ENCODE data around the gene MRFAP1.

- TF ChIP-seq, protein P1, sequence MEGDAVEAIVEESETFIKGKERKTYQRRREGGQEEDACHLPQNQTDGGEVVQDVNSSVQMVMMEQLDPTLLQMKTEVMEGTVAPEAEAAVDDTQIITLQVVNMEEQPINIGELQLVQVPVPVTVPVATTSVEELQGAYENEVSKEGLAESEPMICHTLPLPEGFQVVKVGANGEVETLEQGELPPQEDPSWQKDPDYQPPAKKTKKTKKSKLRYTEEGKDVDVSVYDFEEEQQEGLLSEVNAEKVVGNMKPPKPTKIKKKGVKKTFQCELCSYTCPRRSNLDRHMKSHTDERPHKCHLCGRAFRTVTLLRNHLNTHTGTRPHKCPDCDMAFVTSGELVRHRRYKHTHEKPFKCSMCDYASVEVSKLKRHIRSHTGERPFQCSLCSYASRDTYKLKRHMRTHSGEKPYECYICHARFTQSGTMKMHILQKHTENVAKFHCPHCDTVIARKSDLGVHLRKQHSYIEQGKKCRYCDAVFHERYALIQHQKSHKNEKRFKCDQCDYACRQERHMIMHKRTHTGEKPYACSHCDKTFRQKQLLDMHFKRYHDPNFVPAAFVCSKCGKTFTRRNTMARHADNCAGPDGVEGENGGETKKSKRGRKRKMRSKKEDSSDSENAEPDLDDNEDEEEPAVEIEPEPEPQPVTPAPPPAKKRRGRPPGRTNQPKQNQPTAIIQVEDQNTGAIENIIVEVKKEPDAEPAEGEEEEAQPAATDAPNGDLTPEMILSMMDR (IDR thresholded peaks at IDR 0.05) = no peak
- no peak for TF ChIP-seq POLR2AphosphoS5 (IDR thresholded peaks at IDR 0.05)
- TF ChIP-seq POLR2A (IDR thresholded peaks at IDR 0.05) = no peak
Observed at GRCh38 chr4:6659897-6660296, 19.4 kb downstream of the MRFAP1 start.

Measured in sigmoid colon (tissue), 4 donors.